ENCODE measurements around the gene POT1. TPM values are rescaled to one million over a fixed set of nuclear protein-coding genes. Genes with fewer than 3 reads are reported as not detected.

POT1 gene
- total and polyA plus RNA-seq, 2 of the 4 experiments (the other 2 are of a cell fraction) = 12.7 to 28.5 TPM

- no peaks in the 10 kb centered on the region for H3K9me1 ChIP-seq (ENCODE audit: insufficient read depth, low read length)
- no peak overlapping the region for H3K18ac ChIP-seq (ENCODE audit: low read depth, low read length)
- no peak overlapping the region for H3K23ac ChIP-seq (ENCODE audit: low read depth, low read length)
- CTCF ChIA-PET = no interaction called here
- no peak overlapping the region for H4K91ac ChIP-seq (ENCODE audit: insufficient read depth, low read depth, low read length)
- no peak overlapping the region for H2BK5ac ChIP-seq (ENCODE audit: low read depth, low read length, poor library complexity, severe bottlenecking)
- no peak overlapping the region for H2AK9ac ChIP-seq (replicated peaks; ENCODE audit: low read depth, low read length, poor library complexity)
- H3K9me3 ChIP-seq (ENCODE audit: control insufficient read depth, insufficient read depth, low read length) = no peaks in the 10 kb centered on the region
- no peak overlapping the region for H2BK20ac ChIP-seq (ENCODE audit: low read depth, low read length)
- H4K8ac ChIP-seq (ENCODE audit: low read depth in 2 of 2, low read length in 2 of 2) = no peak overlapping the region
- POLR2A ChIA-PET (ENCODE audit: unreplicated experiment) = interaction anchor here (0.5 kb wide), 1 partner anchor 35 kb away, joined by 4 read pairs; no protein-coding TSS in a partner anchor
- H3K36me3 ChIP-seq (ENCODE audit: control insufficient read depth, insufficient read depth, low read length) = no peaks in the 10 kb centered on the region
- in situ Hi-C loops (cut with MboI; ENCODE audit: low sequenced_read_pairs) (no loop called here), dilution Hi-C loops (cut with HindIII; ENCODE audit: low sequenced_read_pairs, unreplicated experiment) (no loop called here), intact Hi-C loops (cut with micrococcal nuclease) (no loop called here)
- H3K79me1 ChIP-seq (ENCODE audit: low read depth in 1 of 2, low read length in 2 of 2) = no peaks in the 10 kb centered on the region
- ATAC-seq (ENCODE audit: low read depth) (no peak), DNase-seq (no peak)
- H4K20me1 ChIP-seq (ENCODE audit: insufficient read depth, low read length) = no peaks in the 10 kb centered on the region
- no peak overlapping the region for H2BK120ac ChIP-seq (ENCODE audit: low read depth, low read length)
- 100% methylated on average over 1 of the region's 2 CpGs; no CpG with 5 or more reads in 1 of the 2 experiments for WGBS, 2 experiments (ENCODE audit: extremely low coverage in 2 of 2, insufficient read length in 1 of 2)
- H3K4me3 ChIP-seq (ENCODE audit: insufficient read depth, low read depth, low read length) = no peak overlapping the region
- no peak overlapping the region for H2BK15ac ChIP-seq (ENCODE audit: low read depth, low read length)
- H3K14ac ChIP-seq (replicated peaks; ENCODE audit: low read depth, low read length) = no peak overlapping the region
- H4K5ac ChIP-seq (ENCODE audit: low read depth, low read length) = no peak overlapping the region
- H3K27ac ChIP-seq (ENCODE audit: insufficient read depth, low read length) = no peak overlapping the region
- BruUV-seq (replicated peaks) = no TSS peak
- H3K9ac ChIP-seq (ENCODE audit: low read depth, low read length) = no peak overlapping the region
- H3K56ac ChIP-seq (ENCODE audit: extremely low read depth, insufficient read depth, low read length) = no peak overlapping the region
- H3K27me3 ChIP-seq (ENCODE audit: control insufficient read depth, insufficient read depth, low read length) = no peaks in the 10 kb centered on the region
- no peak overlapping the region for H3K4ac ChIP-seq (ENCODE audit: low read depth, low read length)
- H2AFZ ChIP-seq (replicated peaks; ENCODE audit: low read length, poor library complexity) = no peak overlapping the region
- TF ChIP-seq MAFK (IDR thresholded peaks at IDR 0.05; ENCODE audit: low read depth, low read length) (no peak), FOS (IDR thresholded peaks at IDR 0.05; ENCODE audit: low read depth, low read length) (no peak), MAZ (IDR thresholded peaks at IDR 0.05; ENCODE audit: borderline replicate concordance, low read depth, low read length) (no peak), NFE2L2 (IDR thresholded peaks at IDR 0.05; ENCODE audit: low read depth, low read length) (no peak), MXI1 (IDR thresholded peaks at IDR 0.05; ENCODE audit: borderline replicate concordance, low read depth, low read length) (no peak), POLR2A (IDR thresholded peaks at IDR 0.05; ENCODE audit: low read depth, low read length) (no peak), SMC3 (IDR thresholded peaks at IDR 0.05; ENCODE audit: low read depth, low read length) (no peak), BHLHE40 (IDR thresholded peaks at IDR 0.05; ENCODE audit: low read depth, low read length) (no peak), RFX5 (IDR thresholded peaks at IDR 0.05; ENCODE audit: low read depth, low read length) (no peak), CEBPB (IDR thresholded peaks at IDR 0.05; ENCODE audit: low read depth, low read length) (no peak), CHD1 (IDR thresholded peaks at IDR 0.05; ENCODE audit: low read depth, low read length) (no peak), RCOR1 (IDR thresholded peaks at IDR 0.05; ENCODE audit: insufficient replicate concordance, low read length) (no peak), CTCF (conservative IDR thresholded peaks at IDR 0.05; ENCODE audit: low read depth, low read length) (no peak), RAD21 (IDR thresholded peaks at IDR 0.05; ENCODE audit: low read length) (no peak)
- TF ChIP-seq, protein P1, sequence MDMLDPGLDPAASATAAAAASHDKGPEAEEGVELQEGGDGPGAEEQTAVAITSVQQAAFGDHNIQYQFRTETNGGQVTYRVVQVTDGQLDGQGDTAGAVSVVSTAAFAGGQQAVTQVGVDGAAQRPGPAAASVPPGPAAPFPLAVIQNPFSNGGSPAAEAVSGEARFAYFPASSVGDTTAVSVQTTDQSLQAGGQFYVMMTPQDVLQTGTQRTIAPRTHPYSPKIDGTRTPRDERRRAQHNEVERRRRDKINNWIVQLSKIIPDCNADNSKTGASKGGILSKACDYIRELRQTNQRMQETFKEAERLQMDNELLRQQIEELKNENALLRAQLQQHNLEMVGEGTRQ (IDR thresholded peaks at IDR 0.05; ENCODE audit: low read depth, low read length) = no peak
- TF ChIP-seq, protein P2, sequence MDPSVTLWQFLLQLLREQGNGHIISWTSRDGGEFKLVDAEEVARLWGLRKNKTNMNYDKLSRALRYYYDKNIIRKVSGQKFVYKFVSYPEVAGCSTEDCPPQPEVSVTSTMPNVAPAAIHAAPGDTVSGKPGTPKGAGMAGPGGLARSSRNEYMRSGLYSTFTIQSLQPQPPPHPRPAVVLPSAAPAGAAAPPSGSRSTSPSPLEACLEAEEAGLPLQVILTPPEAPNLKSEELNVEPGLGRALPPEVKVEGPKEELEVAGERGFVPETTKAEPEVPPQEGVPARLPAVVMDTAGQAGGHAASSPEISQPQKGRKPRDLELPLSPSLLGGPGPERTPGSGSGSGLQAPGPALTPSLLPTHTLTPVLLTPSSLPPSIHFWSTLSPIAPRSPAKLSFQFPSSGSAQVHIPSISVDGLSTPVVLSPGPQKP (IDR thresholded peaks at IDR 0.05; ENCODE audit: borderline replicate concordance, low read depth, low read length) = no peak
- no peak overlapping the region for H3K4me2 ChIP-seq (ENCODE audit: low read depth, low read length)
- H2AK5ac ChIP-seq (ENCODE audit: low read depth, low read length) = no peak overlapping the region
- H3K4me1 ChIP-seq (ENCODE audit: control insufficient read depth, insufficient read depth, low read length) = no peaks in the 10 kb centered on the region
Observed at GRCh38 chr7:124879103-124879502, 50.5 kb downstream of the POT1 start.

All from IMR-90 (cell line).